Smooth muscle cell of the brain vasculature (primary cell): ENCODE results near the gene ZNF587.
"Not testable (repeated sequence)": the region's sequence is repeated elsewhere in the genome, so short reads cannot be mapped to it uniquely, and the experiment has no call there.

Experiments used
- DNase-seq: peaks from one replicate; pipeline ENCODE4 v3.0.0-alpha.2; 2012; ENCODE audit warnings: low read depth, low spot score

The ZNF587 gene

GRCh38 chr19:57887195-57887941, 37.7 kb downstream of the ZNF587 start:
- no peak for DNase-seq

- no peak for DNase-seq
These were observed 38.5 kb downstream of the ZNF587 start for GRCh38 chr19:57888107-57888559.

GRCh38 chr19:57888560-57889231, 39.0 kb downstream of the ZNF587 start, which contains the start of gene ZNF814:
Gene ZNF814, minus strand, starts transcription at chr19:57889037. Its CDS starts 235 bp downstream, at chr19:57888802.
- DNase-seq, result peak; percentile 56

GRCh38 chr19:57890706-57891105, 41.0 kb downstream of the ZNF587 start:
- DNase-seq, result not testable (repeated sequence)

GRCh38 chr19:57900311-57900710, 50.7 kb downstream of the ZNF587 start:
- no peak for DNase-seq

GRCh38 chr19:57903618-57904184, 54.0 kb downstream of the ZNF587 start:
- no peak for DNase-seq

GRCh38 chr19:57905258-57905657, 55.6 kb downstream of the ZNF587 start:
- no peak for DNase-seq

- DNase-seq, result no peak
These were observed 57.7 kb downstream of the ZNF587 start for GRCh38 chr19:57907394-57907793.

- no peak for DNase-seq
These were observed 64.9 kb downstream of the ZNF587 start for GRCh38 chr19:57914531-57914930.
